GM13976 (cell line): Measurements from ENCODE around the gene GABBR2.

Experiments
- DNase-seq: peaks from one replicate; pipeline ENCODE4 v3.0.0; 2012; ENCODE audit warnings: low spot score
- CTCF ChIP-seq: IDR thresholded peaks from 2 replicates; pipeline ENCODE4 v1.5.1; 2012; ENCODE audit warnings: borderline replicate concordance, mild to moderate bottlenecking; ENCODE audit not compliant: insufficient read depth; ENCODE audit errors: extremely low read depth, missing control alignments, control extremely low read depth
- in situ Hi-C: fragments of 300-500 bp; cut with MboI; formaldehyde crosslinking; loops from one replicate; pipeline ENCODE4 v1.12.0; 2022; ENCODE audit warnings: low sequenced_read_pairs, mixed read lengths, inconsistent platforms; ENCODE audit not compliant: unreplicated experiment

Gene GABBR2

GRCh38 chr9:98347642-98348041, 361.1 kb downstream of the GABBR2 start:
- in situ Hi-C loops, result no loop called here
- no peak for TF ChIP-seq CTCF
- no peak for DNase-seq

- no peak for TF ChIP-seq CTCF
- no peak for DNase-seq
These were observed 363.7 kb downstream of the GABBR2 start for GRCh38 chr9:98345011-98345410.

GRCh38 chr9:98344581-98344980, 364.2 kb downstream of the GABBR2 start:
- in situ Hi-C loops, result no loop called here
- TF ChIP-seq CTCF, result no peak
- no peak for DNase-seq

More at GRCh38 chr9:98345011-98345410, 363.7 kb downstream of the GABBR2 start:
- in situ Hi-C loops, result no loop called here

- in situ Hi-C loops, result no loop called here
- no peak for TF ChIP-seq CTCF
- DNase-seq, result no peak
These were observed 365.9 kb downstream of the GABBR2 start for GRCh38 chr9:98342820-98343210.

GRCh38 chr9:98342098-98342819, 366.5 kb downstream of the GABBR2 start:
- no peak for DNase-seq
- in situ Hi-C loops, result no loop called here
- TF ChIP-seq CTCF, result no peak

- DNase-seq, result no peak
- in situ Hi-C loops, result no loop called here
- no peak for TF ChIP-seq CTCF
These were observed 367.3 kb downstream of the GABBR2 start for GRCh38 chr9:98341157-98342097.
